Endothelial cell of umbilical vein (primary cell): Measurements from ENCODE around the gene MAST4. TPM values are rescaled to one million over a fixed set of nuclear protein-coding genes. Genes with fewer than 3 reads are reported as not detected.

Source experiments
- BruUV-seq: library from RNA; stranded (reverse); fragments of 400-500 nt; replicated peaks from 2 replicates; lab custom pipeline; 2021; lab: Mats Ljungman, UMichigan
- CTCF ChIA-PET: fragments of 300-600, 350-600 bp; sonication (Branson Sonifier 250); formaldehyde crosslinking; loops from one replicate; lab custom pipeline; 2021; ENCODE audit warnings: antibody characterized with exemption, inconsistent platforms; lab: Charles Lee
- POLR2A ChIA-PET: fragments of 300-600, 350-600 bp; sonication (Branson Sonifier 250); formaldehyde crosslinking; loops from one replicate; lab custom pipeline; 2021; ENCODE audit warnings: antibody characterized with exemption, inconsistent platforms; lab: Charles Lee
- DNase-seq: peaks from one replicate; pipeline ENCODE4 v3.0.0-alpha.2; 2011; ENCODE audit warnings: low read depth, low spot score
- FAIRE-seq: peaks from 2 replicates; lab custom pipeline; 2011; peaks lifted over from hg19 to GRCh38; lab: Jason Lieb, UNC
- H2AFZ ChIP-seq: 2 replicates; pipeline ENCODE4 v1.6.0; 2012; ENCODE audit warnings: low read depth, low read length, control low read depth, inconsistent platforms
- H3K27ac ChIP-seq: 2 replicates; pipeline ENCODE4 v1.5.1; 2011; ENCODE audit warnings: low read depth, mild to moderate bottlenecking, control low read depth, low read length, moderate library complexity; ENCODE audit not compliant: insufficient read depth
- H3K27me3 ChIP-seq, 2 experiments: 2 replicates each; pipeline versions ENCODE4 v1.6.0 to v1.6.1; 2011; ENCODE audit warnings: low read length in 2 of 2, mixed read lengths in 1 of 2; ENCODE audit not compliant: control insufficient read depth in 2 of 2, insufficient read depth in 2 of 2
- H3K36me3 ChIP-seq, 2 experiments: 2 replicates in 1 of 2; 3 replicates in 1 of 2; pipeline ENCODE4 v1.5.1; 2011; ENCODE audit warnings: low read length in 2 of 2, mild to moderate bottlenecking in 1 of 2, moderate library complexity in 1 of 2; ENCODE audit not compliant: control insufficient read depth in 2 of 2, insufficient read depth in 2 of 2; ENCODE audit errors: extremely low read depth in 1 of 2
- H3K4me1 ChIP-seq: 3 replicates; pipeline ENCODE4 v1.5.1; 2011; ENCODE audit warnings: mild to moderate bottlenecking, low read length; ENCODE audit not compliant: control insufficient read depth, insufficient read depth; ENCODE audit errors: extremely low read depth
- H3K4me2 ChIP-seq: 2 replicates; pipeline ENCODE4 v1.6.1; 2011; ENCODE audit warnings: low read length, control low read depth, mixed read lengths; ENCODE audit not compliant: insufficient read depth
- H3K4me3 ChIP-seq, 3 experiments: fragments of 200-600 bp in 1 of 3; sonication (generic), shearing (Covaris generic) in 1 of 3; replicated peaks in 1 of 3; 2 replicates each; pipeline ENCODE4 v1.5.1; 2011 to 2016; ENCODE audit warnings: control low read depth in 3 of 3, low read length in 3 of 3, mild to moderate bottlenecking in 2 of 3, inconsistent platforms in 1 of 3, low read depth in 1 of 3, moderate library complexity in 1 of 3; ENCODE audit not compliant: insufficient read depth in 1 of 3
- H3K79me2 ChIP-seq: 2 replicates; pipeline ENCODE4 v1.6.0; 2012; ENCODE audit warnings: low read length, inconsistent platforms; ENCODE audit not compliant: control insufficient read depth, insufficient read depth
- H3K9ac ChIP-seq: replicated peaks from 2 replicates; pipeline ENCODE3; 2011; ENCODE audit warnings: low read length, control low read depth; ENCODE audit not compliant: insufficient read depth; ENCODE audit errors: extremely low read depth
- H3K9me1 ChIP-seq: replicated peaks from 3 replicates; pipeline ENCODE4 v1.6.0; 2011; ENCODE audit warnings: mild to moderate bottlenecking, low read length; ENCODE audit not compliant: control insufficient read depth, insufficient read depth; ENCODE audit errors: extremely low read depth
- H3K9me3 ChIP-seq: replicated peaks from 2 replicates; pipeline ENCODE4 v1.5.1; 2012; ENCODE audit warnings: low read length, inconsistent platforms; ENCODE audit not compliant: control insufficient read depth, insufficient read depth
- H4K20me1 ChIP-seq: replicated peaks from 2 replicates; pipeline ENCODE3; 2011; ENCODE audit warnings: mild to moderate bottlenecking, low read length; ENCODE audit not compliant: control insufficient read depth, insufficient read depth; ENCODE audit errors: extremely low read depth
- CTCF ChIP-seq, 2 donors: IDR thresholded peaks; 1 replicate in 1 of 2; 2 replicates in 1 of 2; pipeline ENCODE4 v1.5.1; 2011; ENCODE audit warnings: low read length in 2 of 2, mild to moderate bottlenecking in 2 of 2, moderate library complexity in 2 of 2, control low read depth in 1 of 2, inconsistent platforms in 1 of 2, low read depth in 1 of 2; ENCODE audit not compliant: insufficient read depth in 1 of 2; ENCODE audit errors: extremely low read depth in 1 of 2
- EZH2 ChIP-seq: IDR thresholded peaks from 2 replicates; pipeline ENCODE4 v1.6.1; 2012; ENCODE audit warnings: borderline replicate concordance, low read depth, mild to moderate bottlenecking, moderate library complexity, low read length, inconsistent platforms; ENCODE audit not compliant: severe bottlenecking
- FOS ChIP-seq: IDR thresholded peaks from 2 replicates; pipeline ENCODE4 v1.6.1; 2011; ENCODE audit warnings: mild to moderate bottlenecking, low read length, moderate library complexity, borderline replicate concordance; ENCODE audit not compliant: insufficient read depth
- GATA2 ChIP-seq: IDR thresholded peaks from 2 replicates; pipeline ENCODE4 v1.7.0; 2011; ENCODE audit warnings: low read depth, mild to moderate bottlenecking, moderate library complexity, mixed read lengths, low read length; ENCODE audit not compliant: insufficient read length, insufficient read depth
- JUN ChIP-seq: IDR thresholded peaks from 2 replicates; pipeline ENCODE4 v1.6.1; 2011; ENCODE audit warnings: borderline replicate concordance, low read depth; ENCODE audit not compliant: insufficient read length, insufficient read depth
- MAX ChIP-seq: IDR thresholded peaks from 2 replicates; pipeline ENCODE4 v1.6.1; 2011; ENCODE audit not compliant: insufficient read depth, insufficient read length
- MYC ChIP-seq: IDR thresholded peaks from one replicate; pipeline ENCODE4 v1.6.1; 2011; ENCODE audit warnings: mild to moderate bottlenecking, low read depth, low read length
- POLR2A ChIP-seq: IDR thresholded peaks from 2 replicates; pipeline ENCODE4 v1.6.1; 2012; ENCODE audit warnings: low read depth, mild to moderate bottlenecking, control low read depth, low read length
- POLR2AphosphoS5 ChIP-seq: IDR thresholded peaks from 2 replicates; pipeline ENCODE4 v1.6.1; 2012; ENCODE audit warnings: low read depth, mild to moderate bottlenecking, control low read depth, low read length, moderate library complexity; ENCODE audit not compliant: insufficient read depth
- dilution Hi-C: fragments of 300-500 bp; cut with MboI; formaldehyde crosslinking; loops from one replicate; pipeline ENCODE4 v1.15.0; 2019; ENCODE audit warnings: low sequenced_read_pairs; ENCODE audit not compliant: extremely low pct_ligation_motif_present
- intact Hi-C: fragments of 100-400 bp; cut with micrococcal nuclease; formaldehyde crosslinking; loops from one replicate; pipeline ENCODE4 v1.10.0; 2022
- polyA plus RNA-seq, 4 experiments: library from polyadenylated mRNA; depleted of rRNA in 3 of 4; stranded (reverse) in 3 of 4; unstranded in 1 of 4; fragments of >200 nt; gene quantifications; 2 replicates each; pipeline versions ENCODE4 v1.2.1 to v1.2.3, GENCODE V29; 2011 to 2012; ENCODE audit warnings: missing spikeins in 1 of 4
- total RNA-seq: library from RNA; stranded (reverse); gene quantifications from 2 replicates; pipeline ENCODE4 v1.2.3, GENCODE V29; 2021

The MAST4 gene
- total and polyA plus RNA-seq, 2 donors (not counting 3 experiments of a cell fraction or from before 2014, with no cell fraction given): 40.2 to 116 TPM

- FAIRE-seq: no peak
- no TSS peak for BruUV-seq
- dilution Hi-C loops (no loop called here), intact Hi-C loops (no loop called here)
- H3K9me1 ChIP-seq: no peaks in the 10 kb centered on the region
- POLR2A ChIA-PET: no interaction called here
- TF ChIP-seq POLR2AphosphoS5 (no peak), EZH2 (no peak), FOS (no peak), JUN (no peak), POLR2A (no peak)
- peaks cover 3 to 6% of the 10 kb centered on the region in 2 experiments for H3K27me3 ChIP-seq
- no peak for DNase-seq
- no peak overlapping the region for H2AFZ ChIP-seq
- H3K27ac ChIP-seq: no peak overlapping the region
- no peaks in the 10 kb centered on the region for H3K9me3 ChIP-seq
- H3K9ac ChIP-seq: no peak overlapping the region
- H3K36me3 ChIP-seq: no peaks in the 10 kb centered on the region
- no peak overlapping the region for H3K4me3 ChIP-seq
- H3K4me1 ChIP-seq: no peaks in the 10 kb centered on the region
- no peak overlapping the region for H3K4me2 ChIP-seq
- H4K20me1 ChIP-seq: no peaks in the 10 kb centered on the region
- CTCF ChIA-PET: interaction anchor here (1.6 to 3.6 kb wide), 2 partner anchors 13 to 438 kb away, joined by 8 to 18 read pairs; no protein-coding TSS in a partner anchor
- no peaks in the 10 kb centered on the region for H3K79me2 ChIP-seq
Observed at GRCh38 chr5:66744040-66744439, 147.8 kb downstream of the MAST4 start.

GRCh38 chr5:66745297-66745696 lies 149.1 kb downstream of the MAST4 start:
- Histone ChIP-seq H3K79me2 (no peaks in the 10 kb centered on the region), H3K27ac (no peak overlapping the region), H3K9me3 (no peaks in the 10 kb centered on the region), H4K20me1 (no peaks in the 10 kb centered on the region), H3K4me1 (no peaks in the 10 kb centered on the region), H3K36me3 (no peaks in the 10 kb centered on the region), H3K9me1 (no peaks in the 10 kb centered on the region), H3K27me3 (peaks cover 0 to 4% of the 10 kb centered on the region in 2 experiments), H3K9ac (no peak overlapping the region), H2AFZ (no peak overlapping the region), H3K4me3 (no peak overlapping the region), H3K4me2 (no peak overlapping the region)
- intact Hi-C loops: no loop called here
- no peak for FAIRE-seq
- dilution Hi-C loops: no loop called here
- ChIA-PET POLR2A (no interaction called here), CTCF (no interaction called here)
- TF ChIP-seq MAX: no peak
- TF ChIP-seq CTCF (IDR thresholded peaks at IDR 0.05; ENCODE audit: extremely low read depth in 1 of 2, insufficient read depth in 1 of 2, low read depth in 1 of 2, low read length in 2 of 2): no peak
- no peak for TF ChIP-seq FOS
- TF ChIP-seq EZH2: no peak
- TF ChIP-seq GATA2: no peak
- TF ChIP-seq POLR2AphosphoS5: no peak
- no peak for TF ChIP-seq JUN
- no peak for TF ChIP-seq POLR2A
- no peak for TF ChIP-seq MYC
- BruUV-seq: no TSS peak
- DNase-seq: no peak
